ENCODE measurements around the gene RBBP5. TPM values are rescaled to one million over a fixed set of nuclear protein-coding genes. Genes with fewer than 3 reads are reported as not detected.

Gene RBBP5, protein sequence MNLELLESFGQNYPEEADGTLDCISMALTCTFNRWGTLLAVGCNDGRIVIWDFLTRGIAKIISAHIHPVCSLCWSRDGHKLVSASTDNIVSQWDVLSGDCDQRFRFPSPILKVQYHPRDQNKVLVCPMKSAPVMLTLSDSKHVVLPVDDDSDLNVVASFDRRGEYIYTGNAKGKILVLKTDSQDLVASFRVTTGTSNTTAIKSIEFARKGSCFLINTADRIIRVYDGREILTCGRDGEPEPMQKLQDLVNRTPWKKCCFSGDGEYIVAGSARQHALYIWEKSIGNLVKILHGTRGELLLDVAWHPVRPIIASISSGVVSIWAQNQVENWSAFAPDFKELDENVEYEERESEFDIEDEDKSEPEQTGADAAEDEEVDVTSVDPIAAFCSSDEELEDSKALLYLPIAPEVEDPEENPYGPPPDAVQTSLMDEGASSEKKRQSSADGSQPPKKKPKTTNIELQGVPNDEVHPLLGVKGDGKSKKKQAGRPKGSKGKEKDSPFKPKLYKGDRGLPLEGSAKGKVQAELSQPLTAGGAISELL
- 9.0 and 12.4 TPM in 2 replicates for total RNA-seq

GRCh38 chr1:205121660-205122488 is at the start of gene RBBP5:
RBBP5 (minus strand) TSS chr1:205121978; CDS start chr1:205121873, 105 bp downstream.

DNA sequence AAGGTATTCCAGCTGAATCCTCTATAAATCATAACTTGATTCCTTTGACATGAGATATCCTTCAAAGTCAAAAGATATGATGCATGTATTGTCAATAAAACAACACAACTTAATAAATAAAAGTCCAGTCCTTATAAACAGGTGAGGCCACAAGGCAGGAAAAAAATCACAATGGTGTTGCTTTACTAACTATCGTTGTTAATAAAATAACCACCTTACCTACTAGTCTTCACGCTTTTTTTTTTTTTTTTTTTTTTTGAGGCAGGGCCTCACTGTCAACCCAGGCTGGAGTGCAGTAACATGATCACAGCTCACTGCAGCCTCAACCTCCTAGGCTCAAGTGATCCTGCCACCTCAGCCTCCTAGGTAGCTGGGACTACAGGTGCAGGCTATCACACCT is 37.4 kb downstream of the RBBP5 start, which contains the start of gene TMEM81:
Gene TMEM81, minus strand, starts transcription at position 101 of the 400 bp plus-strand sequence. CDS start 140 bp downstream, outside the sequence.

GRCh38 chr1:205042911-205043806 is 78.6 kb downstream of the RBBP5 start, which contains the start of gene CNTN2:
CNTN2 (plus strand) TSS chr1:205043212; CDS start chr1:205053186, 9,974 bp downstream.

Other genes with a start within 250 kb of the RBBP5 start
- under 0.01 TPM in 1 of 2 replicates, not detected in the other for gene CNTN2, start 78.8 kb downstream of the RBBP5 start, total RNA-seq
- 0.65 and 1.6 TPM in 2 replicates for gene TMEM81, start 37.5 kb downstream of the RBBP5 start, total RNA-seq
- 9.8 and 10.4 TPM in 2 replicates for gene DSTYK, start 89.7 kb upstream of the RBBP5 start, total RNA-seq
- under 0.01 and 1.1 TPM in 2 replicates for gene TMCC2, start 106.0 kb upstream of the RBBP5 start, total RNA-seq
- gene NUAK2, start 199.8 kb upstream of the RBBP5 start, total RNA-seq = 6.3 and 18.3 TPM in 2 replicates
- gene KLHDC8A, start 234.9 kb upstream of the RBBP5 start, total RNA-seq = under 0.01 TPM in 1 of 2 replicates, not detected in the other